NCI-H2029 treated with DMSO at 0.1 percent for 48 hours (cell line): ENCODE data around the gene HECTD3.

Experiments used
- DNase-seq: peaks from one replicate; lab custom pipeline; 2025; lab: John Stamatoyannopoulos, UW

Gene HECTD3

GRCh38 chr1:45010855-45011811 is at the start of gene HECTD3:
TSS of gene HECTD3 (minus strand) at chr1:45011324. CDS start at chr1:45011257, 67 bp downstream.
- peak; percentile 96 for DNase-seq

- DNase-seq = no peak
Measured at GRCh38 chr1:45059829-45060228, 48.7 kb upstream of the HECTD3 start.

DNA sequence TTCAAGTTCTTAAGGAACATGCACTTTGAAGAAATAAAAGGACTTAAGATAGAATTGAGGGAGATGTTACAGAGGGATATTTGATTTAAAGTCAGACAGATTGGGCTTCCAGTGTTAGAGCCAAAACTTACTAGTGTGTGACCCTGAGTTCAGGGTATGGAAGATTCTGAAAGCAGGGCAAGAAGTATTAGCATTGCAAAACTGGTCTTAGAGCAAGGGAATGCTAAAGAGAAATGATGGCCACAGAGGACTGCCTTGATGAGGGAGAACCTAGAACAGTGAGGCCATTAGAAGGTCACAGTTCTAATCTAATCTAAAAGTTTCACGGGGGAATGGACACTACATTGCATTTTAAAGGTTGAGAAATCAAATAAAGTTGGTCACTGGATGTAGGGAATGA is 46.4 kb upstream of the HECTD3 start:
- DNase-seq = no peak

- no peak for DNase-seq
Measured at GRCh38 chr1:45051005-45051772, 40.1 kb upstream of the HECTD3 start.

DNA sequence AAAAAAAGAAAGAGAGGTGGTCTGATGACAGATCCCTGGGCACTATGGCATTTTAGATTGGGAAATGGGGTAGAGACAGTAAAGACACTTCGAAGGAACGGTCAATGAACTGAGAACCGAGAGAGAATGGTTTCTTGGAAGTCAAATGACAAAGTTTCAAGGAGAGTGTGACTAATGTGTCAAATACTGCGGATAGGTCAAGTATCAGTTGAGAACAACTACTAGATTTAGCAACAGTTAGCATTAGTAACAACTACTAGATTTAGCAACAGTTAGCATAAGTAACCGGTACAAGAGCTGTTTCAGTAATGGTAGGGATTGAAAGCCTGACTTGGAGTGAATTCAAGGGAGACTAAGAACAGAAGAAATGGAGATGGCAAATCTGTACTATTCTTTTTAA is 35.9 kb upstream of the HECTD3 start:
- no peak for DNase-seq

DNA sequence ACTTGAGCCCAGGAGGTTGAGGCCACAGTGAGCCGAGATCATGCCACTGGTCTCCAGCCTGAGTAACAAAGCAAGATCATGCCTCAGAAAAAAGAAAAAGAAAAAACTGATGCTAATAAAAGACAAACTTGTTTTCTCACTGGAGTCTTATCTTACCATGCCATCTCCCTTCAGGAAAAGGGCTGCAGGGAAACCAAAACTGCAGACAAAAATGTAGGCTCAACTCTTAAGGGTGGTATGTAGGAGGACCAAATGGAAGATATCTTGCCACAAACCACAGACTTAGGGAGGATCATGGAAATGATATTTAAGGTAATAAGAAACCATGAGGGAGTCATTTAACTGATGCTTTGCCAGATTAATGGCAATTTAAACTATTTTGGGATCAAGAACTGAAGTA is 33.8 kb upstream of the HECTD3 start:
- no peak for DNase-seq

- no peak for DNase-seq
Measured at GRCh38 chr1:45043094-45043493, 32.0 kb upstream of the HECTD3 start.

GRCh38 chr1:45040297-45040696 is 29.2 kb upstream of the HECTD3 start:
- DNase-seq = no peak

DNA sequence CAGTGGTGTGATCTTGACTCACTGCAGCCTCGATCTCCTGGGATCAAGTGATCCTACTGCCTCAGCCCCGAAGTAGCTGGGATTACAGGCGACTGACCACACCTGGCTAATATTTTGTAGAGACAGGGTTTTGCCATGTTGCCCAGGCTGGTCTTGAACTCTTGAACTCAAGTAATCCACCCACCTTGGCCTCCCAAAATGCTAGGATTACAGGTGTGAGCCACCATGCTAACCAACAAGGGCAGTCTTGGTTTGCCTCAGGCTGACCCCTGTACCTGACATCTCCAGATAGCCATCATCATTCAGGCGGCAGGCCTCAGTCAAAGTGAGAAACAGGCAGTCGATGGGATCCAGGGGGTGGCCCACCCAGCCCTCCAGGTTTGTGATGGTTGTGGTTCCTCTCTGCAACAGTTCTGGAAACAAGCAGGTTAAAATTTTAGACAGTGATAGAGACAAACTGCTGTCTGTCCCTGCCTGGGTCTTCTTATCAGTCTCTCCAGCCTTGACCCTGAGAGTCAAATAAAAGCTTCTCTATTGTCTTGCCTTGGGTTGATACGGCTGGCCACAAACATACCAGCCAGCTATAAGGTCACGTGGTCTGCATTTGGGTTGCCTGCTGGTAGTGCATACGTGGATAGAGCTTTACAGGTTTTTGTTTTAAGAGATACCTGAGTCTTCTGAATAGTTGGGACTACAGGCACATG is 27.7 kb upstream of the HECTD3 start:
- DNase-seq = no peak

GRCh38 chr1:45038240-45038639 is 27.1 kb upstream of the HECTD3 start:
- DNase-seq = no peak

- DNase-seq = no peak
Measured at GRCh38 chr1:45037456-45037855, 26.3 kb upstream of the HECTD3 start.

DNA sequence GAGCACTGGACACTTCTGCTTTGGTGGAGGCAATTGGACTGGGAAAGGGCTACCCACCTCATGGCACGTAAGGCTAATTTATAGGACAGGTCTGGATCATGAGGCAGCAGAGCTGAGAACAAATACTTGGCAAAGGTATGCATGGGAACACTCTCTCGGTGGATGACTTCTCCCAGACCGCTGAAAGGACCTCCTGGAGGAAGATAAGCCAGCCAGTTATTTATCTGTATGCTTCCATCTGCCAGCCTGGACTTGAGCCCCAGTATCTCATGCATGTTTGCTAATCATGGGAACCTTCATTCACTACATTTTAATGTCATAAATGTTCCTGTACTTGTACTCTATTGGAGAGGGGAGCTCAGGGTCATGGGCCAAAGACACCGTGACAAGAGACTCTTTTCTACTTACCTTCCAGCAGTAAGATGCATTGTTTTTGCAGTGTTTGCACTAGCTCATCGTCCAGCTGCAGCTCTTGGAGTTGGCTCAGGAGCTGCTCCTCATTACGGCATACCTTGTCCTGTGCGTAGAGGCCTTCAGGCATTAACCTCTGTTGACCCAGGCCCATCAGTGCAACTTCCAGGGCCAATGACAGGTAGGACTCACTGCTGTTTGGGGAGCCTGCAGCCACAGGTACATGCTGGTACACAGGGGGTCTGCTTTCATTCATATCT is 24.6 kb upstream of the HECTD3 start:
- peak; percentile 85 for DNase-seq

DNA sequence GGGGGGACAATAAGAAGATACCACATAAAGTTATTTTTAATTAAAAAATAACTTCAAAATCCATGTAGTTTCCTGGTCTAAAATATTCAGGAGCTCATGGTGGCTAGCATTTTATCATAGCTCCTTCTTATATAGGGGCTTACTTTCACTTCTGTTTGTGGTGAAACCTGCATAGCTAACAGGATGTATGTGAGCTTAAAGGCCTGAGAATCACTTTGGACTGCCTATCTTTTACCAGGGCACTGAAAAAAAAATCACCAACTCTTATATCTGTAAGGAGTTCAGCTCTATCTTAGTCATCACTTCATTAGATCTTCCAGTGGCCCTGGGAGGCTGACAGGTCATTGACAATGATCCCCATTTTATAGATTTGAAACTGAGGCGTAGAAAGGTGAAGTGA is 22.2 kb upstream of the HECTD3 start:
- DNase-seq = peak; percentile 44

DNA sequence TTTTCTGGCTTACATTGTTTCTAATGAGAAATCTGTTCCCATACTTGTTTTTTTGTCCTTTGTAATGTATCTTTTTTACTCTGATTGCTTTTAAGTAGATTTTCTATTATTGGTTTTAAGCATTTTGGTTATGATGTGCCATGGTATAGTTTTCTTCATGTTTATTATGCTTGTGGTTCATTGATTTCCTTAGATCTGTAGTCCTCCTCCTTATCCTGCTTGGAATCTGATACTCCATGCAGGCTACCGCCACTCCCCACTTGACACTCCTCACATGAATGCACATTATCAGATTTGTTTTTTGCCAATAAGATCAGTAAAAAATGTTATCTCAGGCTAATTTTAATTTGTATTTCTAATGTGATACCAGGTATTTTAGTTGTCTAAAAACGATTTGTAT is 21.7 kb upstream of the HECTD3 start:
- DNase-seq = peak; percentile 66

DNA sequence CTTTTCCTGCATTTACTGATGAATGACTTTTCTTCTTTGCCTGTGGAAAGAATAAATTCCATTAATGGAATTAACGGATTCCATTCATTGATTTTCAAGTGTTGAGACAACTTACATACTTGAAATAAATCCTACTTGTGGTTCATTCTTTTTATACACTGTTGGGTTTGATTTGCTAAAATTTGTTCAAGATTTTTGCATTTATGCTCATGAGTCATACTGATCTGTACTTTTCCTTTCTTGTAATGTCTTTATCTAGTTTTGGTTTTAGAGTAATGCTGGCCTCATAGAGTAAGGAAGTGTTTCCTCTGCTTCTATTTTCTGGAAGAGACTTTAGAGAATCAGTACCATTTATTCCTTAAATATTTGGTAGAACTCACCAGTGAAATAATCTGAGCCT is 15.3 kb upstream of the HECTD3 start:
- DNase-seq = no peak

- no peak for DNase-seq
Measured at GRCh38 chr1:45023663-45024062, 12.5 kb upstream of the HECTD3 start.

- peak; percentile 87 for DNase-seq
Measured at GRCh38 chr1:45018599-45019230, 7.6 kb upstream of the HECTD3 start.

GRCh38 chr1:45016767-45017166 is 5.6 kb upstream of the HECTD3 start:
- DNase-seq = no peak

DNA sequence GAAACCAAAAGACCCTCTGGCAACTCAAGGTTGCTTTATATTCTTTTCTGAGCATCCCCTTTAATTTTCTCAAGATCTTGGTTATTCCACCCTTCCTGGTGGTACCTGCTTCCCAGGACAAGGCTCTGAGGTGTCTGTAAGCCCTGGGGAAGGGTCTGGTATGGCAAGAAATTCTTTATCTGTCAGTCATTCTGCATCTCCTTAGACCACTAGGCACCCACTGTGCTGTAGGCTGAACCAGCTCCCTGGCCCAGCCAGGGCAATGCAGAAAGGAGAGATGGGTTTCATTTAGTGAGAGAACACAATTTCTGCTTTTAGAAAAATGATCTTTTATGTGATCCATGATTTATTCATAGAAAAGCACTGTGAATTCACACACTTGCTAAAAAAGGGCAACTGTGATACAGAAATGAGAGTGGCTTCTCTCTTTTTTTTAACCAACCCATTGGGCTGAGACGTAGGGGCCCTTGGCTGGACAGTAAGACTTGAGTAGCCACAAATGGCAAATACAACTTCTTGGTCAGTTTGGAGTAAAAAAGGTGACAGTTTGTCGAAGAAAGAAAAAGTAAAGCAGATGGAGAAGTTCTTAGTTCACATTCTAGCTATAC is 5.1 kb upstream of the HECTD3 start:
- DNase-seq = no peak

DNA sequence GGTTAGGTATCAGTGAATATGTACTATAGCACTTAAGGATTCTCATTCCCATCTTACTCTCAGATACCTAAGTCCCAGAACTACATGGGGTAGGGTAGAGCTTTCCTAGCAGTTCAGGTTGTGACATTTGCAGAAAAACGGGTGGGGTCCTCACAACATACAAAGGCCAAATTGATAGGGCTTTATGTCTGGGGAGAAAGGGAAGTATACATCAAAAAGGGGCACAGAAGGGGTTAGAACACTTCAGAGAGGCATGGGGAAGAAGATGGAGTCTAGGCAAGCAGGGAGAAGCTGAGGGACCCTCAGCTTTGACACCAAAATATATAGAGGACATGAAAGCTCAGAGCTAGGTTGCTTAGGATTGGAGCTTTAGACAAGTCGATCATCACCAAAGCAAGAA is 4.6 kb upstream of the HECTD3 start:
- DNase-seq = no peak
